Hematopoietic multipotent progenitor cell treated with erythropoietin and hydrocortisone succinate and interleukin-3 and kit ligand, for 6 days (in vitro differentiated cells): ENCODE results near the gene DDIT3.
"Not testable (repeated sequence)": the region's sequence is repeated elsewhere in the genome, so short reads cannot be mapped to it uniquely, and the experiment has no call there.

Experiments
- DNase-seq: peaks from one replicate; pipeline ENCODE4 v3.0.0-alpha.2; 2015

Gene DDIT3

GRCh38 chr12:57520053-57520818 is at the start of gene DDIT3:
Gene DDIT3 (minus strand): TSS chr12:57520514. CDS start chr12:57517406, 3,108 bp downstream.
- DNase-seq, result peak; percentile 99

- no peak for DNase-seq
Measured at GRCh38 chr12:57569858-57570257, 49.5 kb upstream of the DDIT3 start.

GRCh38 chr12:57568838-57569237 is 48.5 kb upstream of the DDIT3 start:
- no peak for DNase-seq

- DNase-seq, result no peak
Measured at GRCh38 chr12:57564178-57564740, 43.9 kb upstream of the DDIT3 start.

GRCh38 chr12:57563358-57563757 is 43.0 kb upstream of the DDIT3 start:
- DNase-seq, result no peak

- not testable (repeated sequence) for DNase-seq
Measured at GRCh38 chr12:57561117-57561516, 40.8 kb upstream of the DDIT3 start.

GRCh38 chr12:57560516-57560915 is 40.2 kb upstream of the DDIT3 start:
- no peak for DNase-seq

- DNase-seq, result no peak
Measured at GRCh38 chr12:57558864-57559263, 38.5 kb upstream of the DDIT3 start.

GRCh38 chr12:57554897-57555296 is 34.6 kb upstream of the DDIT3 start:
- DNase-seq, result no peak

GRCh38 chr12:57554453-57554852 is 34.1 kb upstream of the DDIT3 start:
- DNase-seq, result no peak

GRCh38 chr12:57553343-57554202 is 33.3 kb upstream of the DDIT3 start:
- DNase-seq, result no peak

GRCh38 chr12:57552835-57553313 is 32.6 kb upstream of the DDIT3 start:
- DNase-seq, result no peak

GRCh38 chr12:57552306-57552651 is 32.0 kb upstream of the DDIT3 start:
- peak; percentile 79 for DNase-seq

GRCh38 chr12:57551637-57552305 is 31.5 kb upstream of the DDIT3 start:
- no peak for DNase-seq

GRCh38 chr12:57550641-57551549 is 30.6 kb upstream of the DDIT3 start:
- no peak for DNase-seq

- peak; percentile 71 for DNase-seq
Measured at GRCh38 chr12:57549909-57550640, 29.8 kb upstream of the DDIT3 start, which contains the start of gene KIF5A. Gene KIF5A (plus strand): TSS chr12:57550044. CDS start chr12:57550272, 228 bp downstream.

GRCh38 chr12:57549203-57549908 is 29.0 kb upstream of the DDIT3 start:
- no peak for DNase-seq

GRCh38 chr12:57548488-57548887 is 28.2 kb upstream of the DDIT3 start:
- no peak for DNase-seq

GRCh38 chr12:57548013-57548315 is 27.6 kb upstream of the DDIT3 start:
- DNase-seq, result no peak

- no peak for DNase-seq
Measured at GRCh38 chr12:57547288-57548012, 27.1 kb upstream of the DDIT3 start.
